Activated T-helper 1 cell treated with anti-CD3 and anti-CD28 coated beads, Interleukin-12 subunit alpha, Interleukin-12 subunit beta, Interleukin-2, Interleukin-4 antibody, amounts not matched to agents 30 ng/mL and 10 ng/mL and 1 ng/mL, durations not matched to agents 14 hours and 24 hours and 36 hours (primary cell): Measurements from ENCODE around the gene EXD3. TPM values are rescaled to one million over a fixed set of nuclear protein-coding genes. Genes with fewer than 3 reads are reported as not detected.
"Not testable (repeated sequence)": the region's sequence is repeated elsewhere in the genome, so short reads cannot be mapped to it uniquely, and the experiment has no call there.

Experiments
- DNase-seq: peaks from one replicate; pipeline ENCODE4 v3.0.0; 2021; ENCODE audit warnings: low spot score
- H3K27ac Mint-ChIP-seq: one replicate; pipeline ENCODE4 v1.8.0; 2021; ENCODE audit warnings: mild to moderate bottlenecking, mixed read lengths
- H3K27me3 Mint-ChIP-seq: one replicate; pipeline ENCODE4 v1.8.0; 2022; ENCODE audit warnings: mild to moderate bottlenecking, moderate library complexity, mixed read lengths; ENCODE audit not compliant: insufficient read depth
- H3K36me3 Mint-ChIP-seq: one replicate; pipeline ENCODE4 v1.8.0; 2021; ENCODE audit warnings: low read depth, mixed read lengths
- H3K4me1 Mint-ChIP-seq: one replicate; pipeline ENCODE4 v1.8.0; 2021; ENCODE audit warnings: low read depth, mixed read lengths
- H3K4me3 Mint-ChIP-seq: one replicate; pipeline ENCODE4 v1.8.0; 2021; ENCODE audit warnings: mild to moderate bottlenecking, moderate library complexity, mixed read lengths
- H3K9me3 Mint-ChIP-seq: one replicate; pipeline ENCODE4 v1.8.0; 2021; ENCODE audit warnings: mixed read lengths
- intact Hi-C: fragments of 100-400 bp; cut with micrococcal nuclease; formaldehyde crosslinking; loops from one replicate; pipeline ENCODE4 v1.15.1; 2024
- total RNA-seq: library from RNA; stranded (reverse); gene quantifications from 2 replicates; pipeline ENCODE4 v1.2.3, GENCODE V29; 2022

EXD3 gene
- total RNA-seq, 1 donor from 2014 or later: 4.8 TPM

- intact Hi-C loops: no loop called here
- Mint-ChIP-seq H3K27me3 (peaks cover 2% of the 10 kb centered on the region), H3K4me1 (no peaks in the 10 kb centered on the region), H3K9me3 (no peaks in the 10 kb centered on the region), H3K36me3 (no peaks in the 10 kb centered on the region), H3K27ac (no peak overlapping the region), H3K4me3 (no peak overlapping the region)
- DNase-seq: no peak
These were observed 29.5 kb downstream of the EXD3 start for GRCh38 chr9:137393176-137394150.

GRCh38 chr9:137392232-137393007 lies 30.5 kb downstream of the EXD3 start:
- Mint-ChIP-seq H3K4me3 (no peak overlapping the region), H3K4me1 (no peaks in the 10 kb centered on the region), H3K36me3 (no peaks in the 10 kb centered on the region), H3K27me3 (no peaks in the 10 kb centered on the region), H3K9me3 (no peaks in the 10 kb centered on the region), H3K27ac (no peak overlapping the region)
- DNase-seq: no peak
- intact Hi-C loops: no loop called here

GRCh38 chr9:137391411-137391754 lies 31.6 kb downstream of the EXD3 start:
- no peaks in the 10 kb centered on the region for H3K27me3 Mint-ChIP-seq
- no peaks in the 10 kb centered on the region for H3K36me3 Mint-ChIP-seq
- intact Hi-C loops: no loop called here
- H3K4me3 Mint-ChIP-seq: no peak overlapping the region
- DNase-seq: no peak
- H3K27ac Mint-ChIP-seq: no peak overlapping the region
- no peaks in the 10 kb centered on the region for H3K4me1 Mint-ChIP-seq
- H3K9me3 Mint-ChIP-seq: no peaks in the 10 kb centered on the region

GRCh38 chr9:137390553-137391410 lies 32.2 kb downstream of the EXD3 start:
- H3K9me3 Mint-ChIP-seq: no peaks in the 10 kb centered on the region
- H3K36me3 Mint-ChIP-seq: no peaks in the 10 kb centered on the region
- H3K27me3 Mint-ChIP-seq: no peaks in the 10 kb centered on the region
- H3K4me3 Mint-ChIP-seq: no peak overlapping the region
- H3K27ac Mint-ChIP-seq: no peak overlapping the region
- DNase-seq: no peak
- intact Hi-C loops: no loop called here
- no peaks in the 10 kb centered on the region for H3K4me1 Mint-ChIP-seq

GRCh38 chr9:137389428-137389746 lies 33.6 kb downstream of the EXD3 start:
- intact Hi-C loops: no loop called here
- no peaks in the 10 kb centered on the region for H3K4me1 Mint-ChIP-seq
- no peaks in the 10 kb centered on the region for H3K9me3 Mint-ChIP-seq
- DNase-seq: no peak
- no peaks in the 10 kb centered on the region for H3K36me3 Mint-ChIP-seq
- no peak overlapping the region for H3K4me3 Mint-ChIP-seq
- H3K27me3 Mint-ChIP-seq: no peaks in the 10 kb centered on the region
- no peak overlapping the region for H3K27ac Mint-ChIP-seq

GRCh38 chr9:137388589-137389427 lies 34.2 kb downstream of the EXD3 start:
- Mint-ChIP-seq H3K4me1 (no peaks in the 10 kb centered on the region), H3K27me3 (no peaks in the 10 kb centered on the region), H3K9me3 (no peaks in the 10 kb centered on the region), H3K36me3 (no peaks in the 10 kb centered on the region), H3K4me3 (no peak overlapping the region), H3K27ac (no peak overlapping the region)
- no peak for DNase-seq
- intact Hi-C loops: no loop called here

- Mint-ChIP-seq H3K9me3 (no peaks in the 10 kb centered on the region), H3K27ac (no peak overlapping the region), H3K4me3 (no peak overlapping the region), H3K4me1 (no peaks in the 10 kb centered on the region), H3K27me3 (no peaks in the 10 kb centered on the region), H3K36me3 (no peaks in the 10 kb centered on the region)
- intact Hi-C loops: no loop called here
- no peak for DNase-seq
These were observed 34.9 kb downstream of the EXD3 start for GRCh38 chr9:137387891-137388560.

GRCh38 chr9:137387114-137387890 lies 35.7 kb downstream of the EXD3 start:
- intact Hi-C loops: no loop called here
- Mint-ChIP-seq H3K4me3 (no peak overlapping the region), H3K27ac (peak overlapping the region; percentile 52), H3K9me3 (no peaks in the 10 kb centered on the region), H3K36me3 (no peaks in the 10 kb centered on the region), H3K27me3 (no peaks in the 10 kb centered on the region), H3K4me1 (no peaks in the 10 kb centered on the region)
- DNase-seq: no peak

- H3K27me3 Mint-ChIP-seq, DNase-seq, H3K4me3 Mint-ChIP-seq, H3K36me3 Mint-ChIP-seq, H3K9me3 Mint-ChIP-seq, H3K27ac Mint-ChIP-seq, H3K4me1 Mint-ChIP-seq, intact Hi-C loops: not testable (repeated sequence)
These were observed 36.4 kb downstream of the EXD3 start for GRCh38 chr9:137386507-137387113.

GRCh38 chr9:137385061-137385655 lies 37.8 kb downstream of the EXD3 start:
- Mint-ChIP-seq H3K4me1 (no peaks in the 10 kb centered on the region), H3K36me3 (no peaks in the 10 kb centered on the region), H3K27ac (no peak overlapping the region), H3K4me3 (no peak overlapping the region), H3K9me3 (no peaks in the 10 kb centered on the region), H3K27me3 (peaks cover 1% of the 10 kb centered on the region)
- DNase-seq: no peak
- intact Hi-C loops: no loop called here
